Neuron (in vitro differentiated cells): ENCODE data around the gene MYL9.

Experiments
- H2AFZ ChIP-seq: one replicate; pipeline ENCODE4 v1.6.1; 2013; ENCODE audit warnings: low read depth, mild to moderate bottlenecking, inconsistent platforms, low read length, moderate library complexity
- H3K27me3 ChIP-seq: one replicate; pipeline ENCODE4 v1.6.1; 2013; ENCODE audit warnings: low read length; ENCODE audit not compliant: insufficient read depth
- H3K36me3 ChIP-seq: one replicate; pipeline ENCODE4 v1.6.1; 2013; ENCODE audit warnings: low read length; ENCODE audit not compliant: insufficient read depth
- H3K4me1 ChIP-seq: one replicate; pipeline ENCODE4 v1.6.1; 2013; ENCODE audit warnings: low read length; ENCODE audit not compliant: insufficient read depth
- H3K4me3 ChIP-seq: 2 replicates; pipeline ENCODE4 v1.5.1; 2013; ENCODE audit warnings: mild to moderate bottlenecking, low read length, moderate library complexity
- H3K9me3 ChIP-seq: one replicate; pipeline ENCODE4 v1.6.1; 2013; ENCODE audit warnings: low read length

Gene MYL9

DNA sequence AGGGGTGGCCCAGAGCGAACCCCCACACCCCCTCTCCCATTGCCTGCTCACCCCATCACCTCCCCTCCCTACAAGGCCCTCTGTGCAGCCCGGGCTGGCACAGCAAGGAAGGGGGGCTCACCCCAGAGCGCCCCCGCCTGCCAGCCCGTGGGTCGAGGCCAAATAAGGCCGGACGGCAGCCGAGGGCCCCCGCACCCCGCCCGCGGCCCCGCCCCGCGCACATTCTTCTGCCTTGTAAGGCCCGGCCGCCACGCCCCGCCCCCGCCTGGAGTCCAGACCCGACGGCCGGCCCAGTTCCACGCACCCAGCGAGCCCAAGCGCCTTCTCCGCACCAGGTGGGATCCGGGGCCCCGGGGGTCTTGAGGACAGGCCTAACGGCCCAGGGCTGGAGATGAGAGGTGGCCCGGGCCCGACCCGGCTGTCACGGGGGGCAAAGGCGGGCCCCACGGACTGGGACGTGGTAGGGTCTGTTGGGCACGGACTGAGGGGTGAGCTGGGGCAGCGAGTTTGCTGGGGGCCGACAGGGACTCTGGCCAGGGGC lies at the start of gene MYL9:
Gene MYL9, plus strand, starts transcription at position 293 of the 541 bp plus-strand sequence. CDS start 3,366 bp downstream, outside the sequence.
- no peaks in the 10 kb centered on the region for H3K36me3 ChIP-seq
- no peak within 1 kb of the TSS for H2AFZ ChIP-seq
- H3K4me1 ChIP-seq = peaks cover 4% of the 10 kb centered on the region
- H3K27me3 ChIP-seq = no peaks in the 10 kb centered on the region
- H3K9me3 ChIP-seq = no peaks in the 10 kb centered on the region
- no peak within 1 kb of the TSS for H3K4me3 ChIP-seq

DNA sequence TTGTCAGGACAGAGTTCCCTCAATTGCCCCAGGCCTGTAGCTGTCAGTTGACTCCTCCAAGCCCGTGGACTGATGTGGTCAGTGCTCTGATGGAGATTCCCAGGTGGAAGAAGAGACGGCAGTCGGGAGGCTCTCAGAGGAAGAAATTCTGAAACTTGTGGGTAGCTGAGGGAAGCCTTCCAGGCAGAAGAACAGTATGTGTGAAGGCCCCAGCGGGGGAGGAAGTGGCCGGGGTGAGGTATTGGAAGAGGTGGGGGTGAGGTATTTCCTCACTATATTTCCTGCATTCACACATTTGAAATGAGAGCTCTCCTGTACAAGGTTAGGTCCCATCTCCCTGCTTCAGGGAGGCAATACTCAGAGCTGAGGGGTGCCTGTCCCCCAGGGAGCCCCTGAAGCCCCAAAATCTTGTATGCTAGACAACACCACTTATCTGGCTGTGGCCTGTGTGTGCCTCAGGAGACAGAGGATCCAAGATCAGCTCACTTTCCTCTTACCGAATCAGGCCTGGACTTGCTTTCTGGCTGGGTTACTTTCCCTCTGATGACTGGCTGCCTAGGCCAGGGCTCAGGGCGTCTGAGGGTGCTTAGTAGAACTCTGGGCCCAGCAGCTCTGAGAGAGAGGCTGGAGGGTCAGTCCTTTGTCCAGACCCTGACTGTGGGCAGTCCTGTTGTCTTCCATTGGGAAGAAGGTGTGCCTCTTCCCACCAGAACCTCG lies 49.3 kb upstream of the MYL9 start:
- Histone ChIP-seq H3K9me3 (no peaks in the 10 kb centered on the region), H3K4me1 (peaks cover 1% of the 10 kb centered on the region), H3K36me3 (peaks cover 29% of the 10 kb centered on the region), H3K4me3 (no peak overlapping the region), H2AFZ (no peak overlapping the region), H3K27me3 (no peaks in the 10 kb centered on the region)

DNA sequence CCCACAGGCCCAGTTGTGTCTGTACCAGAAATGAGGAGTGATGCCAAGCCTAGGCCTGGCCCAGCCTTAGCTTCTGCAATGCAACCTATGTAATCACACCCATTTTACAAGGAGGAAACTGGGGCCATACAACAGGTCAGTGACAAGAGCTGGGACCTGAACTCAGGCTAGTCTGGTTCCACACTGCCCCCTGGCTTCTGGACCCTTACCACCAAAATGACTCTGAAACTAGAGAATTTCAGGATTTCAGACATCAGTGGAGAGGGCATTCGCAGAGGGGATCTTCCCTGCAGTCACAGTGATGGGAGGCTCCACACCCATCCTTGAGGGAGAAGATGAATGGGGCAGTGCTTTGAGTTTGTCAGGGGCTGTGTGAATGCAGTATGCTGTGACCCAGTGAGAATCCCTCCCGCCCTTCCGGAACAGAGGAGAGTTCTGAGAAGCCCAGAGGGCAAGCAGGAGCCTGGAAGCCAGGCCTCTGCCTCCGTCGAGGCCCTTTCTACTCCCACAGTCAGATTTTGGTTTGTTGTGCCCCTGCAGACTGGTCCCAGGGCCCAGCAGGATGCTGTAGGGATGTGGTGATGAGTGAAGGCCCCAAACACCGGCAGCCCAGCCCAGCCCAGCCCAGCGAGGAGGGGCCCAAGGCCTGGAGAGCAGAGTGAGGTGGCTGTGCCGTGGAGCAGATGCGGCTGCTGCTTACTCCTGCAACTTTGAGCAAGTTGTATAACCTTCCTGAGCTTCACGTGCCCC lies 48.1 kb upstream of the MYL9 start:
- Histone ChIP-seq H3K4me1 (peaks cover 13% of the 10 kb centered on the region), H2AFZ (no peak overlapping the region), H3K36me3 (peaks cover 39% of the 10 kb centered on the region), H3K4me3 (no peak overlapping the region), H3K9me3 (no peaks in the 10 kb centered on the region), H3K27me3 (no peaks in the 10 kb centered on the region)

DNA sequence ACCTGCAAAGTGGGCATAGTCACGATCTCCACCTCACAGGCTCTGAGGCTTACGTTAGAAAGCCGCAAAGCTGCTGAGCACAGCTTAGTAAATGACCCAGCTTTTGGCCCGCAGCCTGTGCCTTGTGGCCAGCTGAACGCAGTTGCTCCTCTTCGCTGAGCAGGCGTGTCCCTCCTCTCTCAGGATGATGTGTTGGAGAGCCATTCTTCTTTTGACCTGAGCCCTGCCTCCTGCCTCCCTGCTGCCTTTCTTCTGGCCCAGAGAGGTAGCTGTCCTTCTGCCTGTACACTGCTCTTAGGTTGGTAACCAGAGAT lies 47.6 kb upstream of the MYL9 start:
- peaks cover 17% of the 10 kb centered on the region for H3K4me1 ChIP-seq

DNA sequence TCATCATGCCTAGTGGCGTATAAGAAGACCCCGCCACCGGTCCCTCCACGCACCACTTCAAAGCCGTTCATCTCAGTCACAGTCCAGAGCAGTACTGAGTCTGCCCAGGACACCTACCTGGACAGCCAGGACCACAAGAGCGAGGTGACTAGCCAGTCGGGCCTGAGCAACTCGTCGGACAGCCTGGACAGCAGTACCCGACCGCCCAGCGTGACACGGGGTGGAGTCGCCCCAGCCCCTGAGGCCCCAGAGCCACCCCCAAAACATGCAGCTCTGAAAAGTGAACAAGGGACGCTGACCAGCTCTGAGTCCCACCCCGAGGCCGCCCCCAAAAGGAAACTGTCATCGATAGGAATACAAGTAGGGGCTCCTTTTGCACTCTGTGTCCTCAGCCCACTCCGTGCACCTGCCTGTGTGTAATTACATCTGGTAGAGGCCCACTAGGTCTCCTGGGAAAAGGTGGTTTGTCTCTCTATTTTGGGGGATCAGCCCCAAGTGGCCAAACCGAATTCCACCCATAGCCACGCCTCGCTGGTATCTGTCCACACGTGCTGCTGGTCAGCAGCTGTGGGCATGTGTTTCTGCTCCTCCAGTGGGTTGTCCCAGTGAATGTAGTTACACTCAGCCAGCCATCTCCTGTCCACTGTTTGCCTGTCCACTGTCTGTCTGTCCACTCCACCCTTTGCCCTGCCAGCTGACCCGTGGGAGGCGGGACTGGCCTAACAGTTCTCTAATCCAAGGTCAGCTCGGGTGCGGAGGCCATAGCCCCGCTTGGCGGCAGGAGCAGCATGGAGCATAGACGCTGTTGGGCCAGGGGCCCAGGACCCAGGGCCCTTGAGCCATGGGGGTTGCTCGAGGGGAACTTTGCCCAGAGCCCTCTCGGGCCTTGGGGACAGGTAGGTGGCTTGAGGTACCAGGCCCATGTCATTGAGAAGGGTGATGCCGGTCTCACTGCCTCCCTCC lies 44.3 kb upstream of the MYL9 start:
- Histone ChIP-seq H3K27me3 (no peaks in the 10 kb centered on the region), H3K4me1 (peaks cover 17% of the 10 kb centered on the region), H3K9me3 (no peaks in the 10 kb centered on the region), H3K36me3 (peaks cover 69% of the 10 kb centered on the region), H2AFZ (no peak overlapping the region), H3K4me3 (no peak overlapping the region)

More for the DNA sequence above, 47.6 kb upstream of the MYL9 start:
- Histone ChIP-seq H2AFZ (no peak overlapping the region), H3K9me3 (no peaks in the 10 kb centered on the region), H3K4me3 (no peak overlapping the region), H3K36me3 (peaks cover 43% of the 10 kb centered on the region), H3K27me3 (no peaks in the 10 kb centered on the region)

DNA sequence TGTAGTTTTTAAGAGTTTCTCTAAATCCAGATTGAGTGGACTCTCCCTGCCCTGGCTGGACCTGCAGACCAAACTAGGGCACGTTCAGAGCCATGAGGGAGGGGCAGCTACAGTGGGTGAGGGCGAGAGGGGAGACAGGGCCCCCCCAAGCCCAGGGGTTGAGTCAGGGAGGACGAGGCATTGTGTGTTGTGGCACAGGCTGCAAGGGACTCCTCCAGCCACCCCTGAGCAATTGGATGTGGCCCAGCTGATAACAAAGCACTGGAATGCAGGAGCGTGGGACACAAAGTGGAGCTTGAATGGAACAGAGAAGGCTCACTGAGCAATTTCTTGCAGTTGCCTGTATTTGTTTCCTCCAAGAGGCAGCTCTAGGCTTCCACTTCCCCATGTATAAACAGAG lies 43.5 kb upstream of the MYL9 start:
- Histone ChIP-seq H3K27me3 (no peaks in the 10 kb centered on the region), H3K4me3 (no peak overlapping the region), H3K36me3 (peaks cover 69% of the 10 kb centered on the region), H3K9me3 (no peaks in the 10 kb centered on the region), H2AFZ (no peak overlapping the region), H3K4me1 (peaks cover 17% of the 10 kb centered on the region)

DNA sequence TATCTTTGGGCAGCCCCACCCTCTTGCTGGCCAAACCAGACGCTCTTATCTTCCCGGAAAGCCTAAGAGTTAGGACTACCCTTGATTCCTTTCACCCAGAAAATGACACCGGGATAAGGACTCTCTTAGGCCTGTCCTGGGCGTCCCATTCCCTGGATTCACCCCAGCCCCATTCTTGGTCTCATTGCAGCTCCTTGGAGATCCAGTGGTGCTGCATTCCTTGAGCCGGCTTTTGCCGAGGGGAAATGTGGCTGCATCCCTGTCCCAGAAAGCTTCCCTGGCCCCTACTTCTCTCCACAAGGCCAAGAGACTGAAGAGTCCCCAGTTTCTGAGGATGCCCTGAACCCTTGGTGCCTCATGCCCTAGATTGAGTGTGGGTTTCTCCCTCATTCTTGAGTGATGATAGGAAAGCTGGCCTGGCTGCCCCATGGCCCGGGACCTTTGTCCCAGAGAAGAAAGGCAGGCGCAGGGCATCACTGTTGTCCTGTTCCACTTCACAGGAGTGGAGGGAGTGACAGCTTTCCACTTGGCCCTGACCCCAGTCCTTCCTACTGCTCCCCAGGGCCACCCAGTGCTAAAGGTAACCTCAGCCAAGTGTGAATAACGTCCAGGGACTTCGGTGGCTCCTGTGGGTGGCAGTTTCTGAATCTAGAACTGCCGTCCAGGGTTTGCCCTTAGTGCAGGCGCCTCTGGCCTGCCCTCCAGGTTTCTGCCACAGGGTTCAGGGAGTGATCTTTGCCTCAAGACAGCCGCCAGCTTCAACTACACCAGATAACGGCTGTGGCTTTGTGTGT lies 42.7 kb upstream of the MYL9 start:
- peaks cover 70% of the 10 kb centered on the region for H3K36me3 ChIP-seq
- H3K4me1 ChIP-seq = peaks cover 17% of the 10 kb centered on the region
- no peaks in the 10 kb centered on the region for H3K27me3 ChIP-seq
- H3K9me3 ChIP-seq = no peaks in the 10 kb centered on the region
- no peak overlapping the region for H2AFZ ChIP-seq
- no peak overlapping the region for H3K4me3 ChIP-seq

DNA sequence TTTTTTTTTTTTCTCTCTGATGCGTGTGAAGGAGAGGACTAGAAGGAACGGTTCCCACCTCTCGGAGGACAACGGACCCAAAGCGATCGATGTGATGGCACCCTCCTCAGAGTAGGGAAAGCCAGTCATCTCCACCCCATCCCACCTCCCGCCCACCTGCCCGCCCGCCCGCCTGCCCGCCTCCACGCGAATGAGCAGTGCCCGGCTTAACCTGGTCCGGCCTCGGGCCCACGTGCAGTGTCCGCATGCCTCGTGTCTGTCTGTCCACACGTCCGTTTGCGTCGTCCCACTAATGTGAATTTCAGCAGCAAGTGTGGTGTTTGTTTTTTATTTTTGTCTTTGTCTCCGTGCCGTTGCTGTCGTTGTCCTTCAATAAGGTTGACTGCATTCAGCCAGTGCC lies 42.1 kb upstream of the MYL9 start:
- no peak overlapping the region for H3K4me3 ChIP-seq
- H3K27me3 ChIP-seq = no peaks in the 10 kb centered on the region
- H3K4me1 ChIP-seq = peaks cover 17% of the 10 kb centered on the region
- no peaks in the 10 kb centered on the region for H3K9me3 ChIP-seq
- peaks cover 76% of the 10 kb centered on the region for H3K36me3 ChIP-seq
- no peak overlapping the region for H2AFZ ChIP-seq

DNA sequence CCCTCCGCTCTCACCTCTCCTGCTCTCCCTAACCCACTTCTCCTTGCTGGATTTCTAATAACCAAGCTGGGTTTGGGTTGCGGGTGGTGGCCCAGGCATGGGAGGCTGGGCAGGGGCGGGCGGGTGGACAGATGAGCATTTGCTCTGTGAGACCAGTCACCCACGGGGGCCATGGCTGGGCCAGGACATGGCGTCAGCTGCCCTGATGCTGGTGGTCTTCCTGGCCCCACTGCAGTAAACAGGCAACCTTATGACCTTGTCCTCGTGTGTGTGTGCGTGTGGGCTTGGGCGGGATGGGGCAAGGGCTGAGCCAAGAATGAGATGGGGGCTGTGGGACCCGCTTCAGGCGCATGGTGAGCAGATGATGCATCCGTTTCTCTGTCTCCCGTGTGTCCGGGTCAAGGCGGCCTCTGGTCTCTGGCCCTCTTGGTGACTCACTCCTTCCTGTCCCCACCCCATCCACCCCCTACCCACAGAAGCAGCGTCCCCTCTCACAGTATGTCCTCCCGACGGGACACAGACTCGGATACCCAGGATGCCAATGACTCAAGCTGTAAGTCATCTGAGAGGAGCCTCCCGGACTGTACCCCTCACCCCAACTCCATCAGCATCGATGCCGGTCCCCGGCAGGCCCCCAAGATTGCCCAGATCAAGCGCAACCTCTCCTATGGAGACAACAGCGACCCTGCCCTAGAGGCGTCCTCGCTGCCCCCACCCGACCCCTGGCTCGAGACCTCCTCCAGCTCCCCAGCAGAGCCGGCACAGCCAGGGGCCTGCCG lies 41.4 kb upstream of the MYL9 start:
- H3K9me3 ChIP-seq = no peaks in the 10 kb centered on the region
- no peaks in the 10 kb centered on the region for H3K27me3 ChIP-seq
- no peak overlapping the region for H2AFZ ChIP-seq
- H3K36me3 ChIP-seq = peaks cover 83% of the 10 kb centered on the region
- peaks cover 17% of the 10 kb centered on the region for H3K4me1 ChIP-seq
- no peak overlapping the region for H3K4me3 ChIP-seq

DNA sequence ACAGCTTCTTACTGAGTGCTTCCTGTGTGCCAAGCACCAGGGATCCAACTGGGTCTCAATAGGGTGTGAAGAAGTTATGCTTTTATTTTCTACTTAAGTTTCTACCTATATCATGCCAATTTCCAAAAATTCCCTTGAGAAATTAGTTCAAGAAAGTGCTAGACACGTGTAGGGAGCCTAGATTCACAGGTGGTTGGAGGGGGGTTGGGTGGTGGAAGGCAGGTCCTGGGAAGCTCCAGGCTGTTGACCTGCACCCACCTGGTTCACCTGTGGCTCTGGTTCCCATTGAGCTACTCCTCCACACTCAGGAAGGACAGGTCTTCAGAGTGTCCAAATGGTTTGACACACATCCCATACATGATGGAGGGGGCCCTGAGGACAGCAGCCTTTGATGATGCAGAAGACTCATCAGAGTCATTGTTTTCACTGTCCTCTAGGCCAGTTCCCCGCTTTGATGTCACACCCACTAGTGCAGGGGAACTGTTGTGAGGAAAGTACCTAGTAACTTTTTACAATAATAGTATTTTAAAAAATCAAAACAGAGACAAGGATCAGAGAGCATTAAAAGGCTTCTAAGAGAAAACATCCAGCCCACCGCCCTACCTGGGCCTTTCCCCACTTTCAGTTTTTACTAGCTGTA lies 39.8 kb upstream of the MYL9 start:
- peaks cover 87% of the 10 kb centered on the region for H3K36me3 ChIP-seq
- no peak overlapping the region for H3K4me3 ChIP-seq
- H3K9me3 ChIP-seq = no peaks in the 10 kb centered on the region
- H2AFZ ChIP-seq = no peak overlapping the region
- H3K27me3 ChIP-seq = no peaks in the 10 kb centered on the region
- H3K4me1 ChIP-seq = peaks cover 17% of the 10 kb centered on the region

DNA sequence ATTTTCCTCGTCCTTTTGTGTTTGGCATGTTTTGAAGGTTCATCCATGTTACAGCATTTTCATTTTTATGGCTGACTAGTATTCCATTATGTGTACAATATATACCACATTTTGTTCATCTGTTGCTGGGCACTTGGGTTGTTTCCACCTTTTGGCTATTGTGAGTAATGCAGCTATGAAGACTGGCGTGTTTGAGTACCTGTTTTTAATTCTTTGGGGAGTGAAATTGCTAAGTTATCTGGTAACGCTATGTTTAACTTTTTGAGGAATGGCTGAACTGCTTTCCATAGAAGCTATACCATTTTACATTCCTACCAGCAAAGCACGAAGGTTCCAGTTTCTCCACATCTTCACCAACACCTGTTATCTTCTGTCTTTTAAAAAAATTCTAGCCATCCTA lies 37.0 kb upstream of the MYL9 start:
- Histone ChIP-seq H3K4me3 (no peak overlapping the region), H3K36me3 (peaks cover 83% of the 10 kb centered on the region), H2AFZ (no peak overlapping the region), H3K27me3 (no peaks in the 10 kb centered on the region), H3K9me3 (no peaks in the 10 kb centered on the region), H3K4me1 (no peaks in the 10 kb centered on the region)
